Neural crest cell (in vitro differentiated cells): Measurements from ENCODE around the gene ZNF432. TPM values are rescaled to one million over a fixed set of nuclear protein-coding genes. Genes with fewer than 3 reads are reported as not detected.
"Not testable (repeated sequence)": the region's sequence is repeated elsewhere in the genome, so short reads cannot be mapped to it uniquely, and the experiment has no call there.

Experiments
- DNase-seq: peaks from one replicate; pipeline ENCODE4 v3.0.0; 2021; ENCODE audit warnings: low read depth, mixed read lengths, low spot score
- H3K27ac Mint-ChIP-seq: one replicate; pipeline ENCODE4 v1.8.0; 2021; ENCODE audit warnings: mild to moderate bottlenecking, mixed read lengths; ENCODE audit not compliant: unreplicated experiment
- H3K27me3 Mint-ChIP-seq: 2 replicates; pipeline ENCODE4 v1.8.0; 2021; ENCODE audit warnings: low read depth, mild to moderate bottlenecking, mixed read lengths
- H3K36me3 Mint-ChIP-seq: 2 replicates; pipeline ENCODE4 v1.8.0; 2021; ENCODE audit warnings: low read depth, mild to moderate bottlenecking, mixed read lengths
- H3K4me1 Mint-ChIP-seq: 2 replicates; pipeline ENCODE4 v1.8.0; 2021; ENCODE audit warnings: mixed read lengths
- H3K4me3 Mint-ChIP-seq: one replicate; pipeline ENCODE4 v1.8.0; 2021; ENCODE audit warnings: mild to moderate bottlenecking, mixed read lengths
- H3K9me3 Mint-ChIP-seq: 2 replicates; pipeline ENCODE4 v1.8.0; 2021; ENCODE audit warnings: mixed read lengths
- CTCF ChIP-seq: fragments of 200-600 bp; sonication (generic); conservative IDR thresholded peaks from 2 replicates; pipeline ENCODE4 v1.5.0; 2021; ENCODE audit warnings: antibody characterized with exemption, mild to moderate bottlenecking
- long read RNA-seq: library from polyadenylated mRNA; unstranded; transcript quantifications from one replicate; pipeline ENCODE4 v2.0.0, GENCODE V29; 2020
- total RNA-seq: library from RNA; stranded (reverse); gene quantifications from 2 replicates; pipeline ENCODE4 v1.2.1, GENCODE V29; 2021

The ZNF432 gene
- 19.9 and 22.5 TPM in 2 replicates for total RNA-seq
- long read RNA-seq, transcript ZNF432-201 (5 exons, 2,577 nt): major isoform, 10 of 13 reads
- long read RNA-seq, partial matches to known transcripts: 0 of 13 reads
- long read RNA-seq, other reads (novel, unspliced or antisense): 2 of 13 reads

DNA sequence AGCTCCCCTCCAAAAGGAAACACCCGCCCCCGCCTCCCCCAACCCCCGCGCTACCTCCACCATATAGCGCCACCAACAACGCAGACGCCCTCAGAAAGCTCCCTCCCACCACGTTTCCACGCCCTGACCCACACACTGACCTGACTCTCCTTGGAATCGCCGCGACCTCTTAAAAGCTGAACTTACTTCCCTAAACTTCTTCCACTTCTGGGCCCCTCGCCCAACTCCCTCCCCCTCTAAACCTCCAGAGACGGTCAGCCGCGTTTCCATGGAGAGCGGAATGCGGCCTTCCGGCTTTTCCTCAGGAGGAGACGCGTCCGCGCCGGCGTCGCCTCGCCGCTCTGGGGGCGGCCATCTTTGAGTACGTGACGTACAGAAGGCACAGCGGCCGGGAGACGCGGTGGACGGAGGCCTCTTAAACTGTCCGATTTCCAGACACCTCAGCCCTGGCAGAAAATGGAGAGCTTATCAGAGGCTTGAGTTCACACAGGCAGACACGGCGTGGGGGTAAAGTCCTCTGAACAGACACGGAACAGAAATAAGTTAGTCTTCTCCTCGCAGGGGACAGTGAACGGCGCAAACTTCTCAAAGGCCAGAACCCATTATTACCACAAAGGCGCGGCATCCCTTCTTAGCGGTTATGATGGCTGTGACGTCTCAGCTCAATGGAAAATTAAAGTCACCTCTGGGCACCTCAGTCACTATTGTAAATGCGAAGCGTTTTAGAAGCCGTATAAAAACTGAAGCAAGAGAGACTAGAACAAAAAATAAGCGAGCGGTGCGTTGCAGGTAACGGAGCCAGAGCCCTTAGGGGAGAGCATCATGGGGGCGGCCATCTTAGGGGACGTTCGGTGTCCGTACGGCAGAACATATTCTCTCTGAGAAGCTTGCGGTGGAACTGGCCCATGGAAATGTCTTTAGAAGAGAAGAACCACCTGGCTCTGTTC is at the start of gene ZNF432:
Gene ZNF432, minus strand, starts transcription at position 284 of the 947 bp plus-strand sequence. CDS start 1,970 bp downstream, outside the sequence.
- Mint-ChIP-seq H3K27ac (peak within 1 kb of the TSS; percentile 100), H3K4me1 (peaks cover 16% of the 10 kb centered on the region), H3K9me3 (peaks cover 20% of the 10 kb centered on the region), H3K27me3 (peaks cover 2% of the 10 kb centered on the region), H3K36me3 (peaks cover 61% of the 10 kb centered on the region), H3K4me3 (peak within 1 kb of the TSS; percentile 97)
- peak; percentile 86 for DNase-seq
- no peak for TF ChIP-seq CTCF

GRCh38 chr19:52096416-52096815 is 47.8 kb upstream of the ZNF432 start:
- not testable (repeated sequence) for H3K27ac Mint-ChIP-seq, DNase-seq, H3K27me3 Mint-ChIP-seq
- Mint-ChIP-seq H3K4me1 (peaks cover 15% of the 10 kb centered on the region), H3K9me3 (peaks cover 15% of the 10 kb centered on the region), H3K36me3 (peaks cover 47% of the 10 kb centered on the region), H3K4me3 (peak overlapping the region; percentile 92)

DNA sequence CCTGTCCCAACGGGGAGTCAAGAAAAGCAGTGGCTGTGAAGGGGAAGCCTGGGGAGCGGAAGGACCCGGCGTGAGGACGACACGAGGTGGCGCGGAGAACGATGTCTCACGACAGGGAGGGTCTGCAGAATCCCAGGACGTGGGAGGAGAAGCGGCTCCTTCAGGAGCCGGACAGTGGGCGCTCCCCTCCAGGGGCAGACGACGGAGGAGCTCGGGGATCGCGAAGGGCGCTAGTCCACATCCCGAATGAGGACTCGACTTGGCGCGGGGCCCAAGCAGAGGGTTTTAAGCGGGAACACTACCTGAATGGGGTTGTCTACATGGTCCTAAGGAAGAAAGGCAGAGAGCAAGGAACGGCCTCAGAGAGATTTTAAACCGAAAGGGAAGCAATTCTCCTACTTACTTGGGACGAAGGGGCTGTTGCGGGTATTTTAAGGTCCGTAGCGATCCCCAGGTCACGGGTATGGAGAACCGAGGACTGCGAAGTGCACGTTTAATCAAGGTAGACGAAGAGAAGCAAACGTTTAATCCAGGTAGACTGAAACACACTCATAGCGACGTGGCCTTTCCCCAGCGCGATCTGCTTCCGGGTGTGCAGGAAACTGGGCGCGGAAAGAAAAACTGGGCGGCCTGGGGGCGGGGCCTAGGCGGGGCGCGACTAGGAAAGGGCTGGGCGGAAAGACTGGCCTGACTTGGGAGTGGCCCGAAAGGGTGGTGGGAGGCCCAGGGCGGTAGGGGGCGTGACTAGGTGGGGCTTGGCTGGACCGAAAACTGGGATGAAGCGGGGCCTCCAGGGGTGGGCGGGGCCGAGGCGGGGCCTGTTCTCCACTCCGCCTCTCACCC is 46.8 kb upstream of the ZNF432 start, which contains the start of gene ZNF841:
Gene ZNF841, minus strand, starts transcription at position 594 of the 843 bp plus-strand sequence. CDS start 10,964 bp downstream, outside the sequence.
- Mint-ChIP-seq H3K27ac (peak within 1 kb of the TSS; percentile 39), H3K27me3 (peaks cover 9% of the 10 kb centered on the region), H3K36me3 (peaks cover 57% of the 10 kb centered on the region), H3K4me3 (peak within 1 kb of the TSS; percentile 92), H3K4me1 (peaks cover 15% of the 10 kb centered on the region), H3K9me3 (peaks cover 20% of the 10 kb centered on the region)
- peak; percentile 77 for DNase-seq
- TF ChIP-seq CTCF: no peak

DNA sequence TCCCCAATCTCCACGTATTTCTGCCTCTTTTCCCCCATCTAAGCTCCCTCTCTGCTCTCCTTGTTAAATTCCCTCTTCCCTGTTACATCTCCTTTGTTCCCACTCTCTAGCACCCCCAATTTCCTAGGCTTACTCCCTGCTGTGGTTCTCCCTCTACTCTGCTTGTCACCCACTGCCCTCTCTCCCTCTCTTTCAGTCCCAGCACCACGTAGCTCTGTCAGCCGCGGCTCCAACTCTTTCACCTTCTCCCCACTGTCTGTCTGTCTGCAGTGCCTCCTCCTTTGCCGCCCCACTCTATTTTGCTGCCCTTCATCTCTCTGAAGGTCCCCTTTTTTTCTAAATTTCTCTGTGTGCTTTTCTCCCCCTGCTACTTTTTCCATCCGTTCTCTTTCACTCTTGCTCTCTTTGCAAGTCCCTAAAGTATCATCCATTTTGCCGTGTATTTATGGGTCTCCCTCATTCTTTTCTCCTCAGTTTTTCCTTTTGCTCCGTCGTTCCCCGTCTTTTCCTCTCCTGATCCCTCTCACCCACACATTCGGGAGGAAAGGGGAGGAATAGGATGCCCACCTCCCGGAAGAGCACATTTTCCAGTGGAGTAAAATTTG is 46.0 kb upstream of the ZNF432 start:
- peaks cover 9% of the 10 kb centered on the region for H3K27me3 Mint-ChIP-seq
- TF ChIP-seq CTCF: no peak
- peak overlapping the region; percentile 92 for H3K4me3 Mint-ChIP-seq
- DNase-seq: peak; percentile 2
- peaks cover 64% of the 10 kb centered on the region for H3K36me3 Mint-ChIP-seq
- H3K9me3 Mint-ChIP-seq: peaks cover 20% of the 10 kb centered on the region
- peaks cover 15% of the 10 kb centered on the region for H3K4me1 Mint-ChIP-seq
- H3K27ac Mint-ChIP-seq: peak overlapping the region; percentile 39

- DNase-seq: no peak
- peaks cover 89% of the 10 kb centered on the region for H3K36me3 Mint-ChIP-seq
- H3K27me3 Mint-ChIP-seq: no peaks in the 10 kb centered on the region
- H3K9me3 Mint-ChIP-seq: peaks cover 40% of the 10 kb centered on the region
- no peak for TF ChIP-seq CTCF
- no peaks in the 10 kb centered on the region for H3K4me1 Mint-ChIP-seq
- H3K27ac Mint-ChIP-seq: no peak overlapping the region
- H3K4me3 Mint-ChIP-seq: no peak overlapping the region
These were observed 37.8 kb upstream of the ZNF432 start for GRCh38 chr19:52086481-52086880.
